Activated T-cell treated with anti-CD3 and anti-CD28 coated beads for 4 hours (primary cell): Measurements from ENCODE around the gene LIPG.
"Not testable (repeated sequence)": the region's sequence is repeated elsewhere in the genome, so short reads cannot be mapped to it uniquely, and the experiment has no call there.

Experiments used
- DNase-seq: peaks from one replicate; pipeline ENCODE4 v3.0.0-alpha.2; 2020

Gene LIPG

DNA sequence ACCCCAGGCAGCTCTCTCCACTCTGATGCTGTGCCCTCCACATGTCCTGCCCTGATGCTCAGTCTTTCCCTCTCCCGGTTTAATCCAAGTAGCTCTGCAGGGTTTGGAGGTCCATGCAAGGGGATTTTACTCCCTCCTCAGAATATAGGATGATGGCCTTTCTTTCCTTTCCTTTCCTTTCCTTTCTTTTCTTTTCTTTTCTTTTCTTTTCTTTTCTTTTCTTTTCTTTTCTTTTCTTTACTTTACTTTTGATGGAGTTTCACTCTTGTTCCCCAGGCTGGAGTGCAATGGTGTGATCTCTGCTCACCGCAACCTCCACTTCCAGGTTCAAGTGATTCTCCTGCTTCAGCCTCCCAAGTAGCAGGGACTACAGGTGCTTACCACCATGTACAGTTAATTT, 17.7 kb downstream of the LIPG start:
- not testable (repeated sequence) for DNase-seq

DNA sequence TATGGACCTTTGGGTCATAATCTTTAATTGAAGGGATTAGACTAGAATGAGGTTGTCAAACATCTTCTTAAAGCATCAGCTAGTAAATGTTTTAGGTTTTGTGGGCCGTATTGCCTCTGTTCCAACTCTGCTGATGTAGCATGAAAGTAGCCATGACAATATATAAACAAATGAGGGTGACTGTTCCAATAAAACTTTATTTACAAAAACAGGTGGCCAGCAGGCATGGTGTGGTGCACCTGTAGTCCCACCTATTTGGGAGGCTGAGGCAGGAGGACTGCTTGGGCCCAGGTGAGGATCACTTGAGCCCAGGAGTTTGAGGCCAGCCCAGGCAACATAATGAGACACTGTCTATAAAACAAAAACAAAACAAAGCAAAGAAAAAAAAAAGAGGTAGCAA, 18.4 kb downstream of the LIPG start:
- no peak for DNase-seq

GRCh38 chr18:49581371-49581770, 19.5 kb downstream of the LIPG start:
- DNase-seq = no peak

- DNase-seq = no peak
Measured at GRCh38 chr18:49582579-49582978, 20.7 kb downstream of the LIPG start.

- DNase-seq = no peak
Measured at GRCh38 chr18:49584394-49584793, 22.5 kb downstream of the LIPG start.

- not testable (repeated sequence) for DNase-seq
Measured at GRCh38 chr18:49584951-49585350, 23.1 kb downstream of the LIPG start.

DNA sequence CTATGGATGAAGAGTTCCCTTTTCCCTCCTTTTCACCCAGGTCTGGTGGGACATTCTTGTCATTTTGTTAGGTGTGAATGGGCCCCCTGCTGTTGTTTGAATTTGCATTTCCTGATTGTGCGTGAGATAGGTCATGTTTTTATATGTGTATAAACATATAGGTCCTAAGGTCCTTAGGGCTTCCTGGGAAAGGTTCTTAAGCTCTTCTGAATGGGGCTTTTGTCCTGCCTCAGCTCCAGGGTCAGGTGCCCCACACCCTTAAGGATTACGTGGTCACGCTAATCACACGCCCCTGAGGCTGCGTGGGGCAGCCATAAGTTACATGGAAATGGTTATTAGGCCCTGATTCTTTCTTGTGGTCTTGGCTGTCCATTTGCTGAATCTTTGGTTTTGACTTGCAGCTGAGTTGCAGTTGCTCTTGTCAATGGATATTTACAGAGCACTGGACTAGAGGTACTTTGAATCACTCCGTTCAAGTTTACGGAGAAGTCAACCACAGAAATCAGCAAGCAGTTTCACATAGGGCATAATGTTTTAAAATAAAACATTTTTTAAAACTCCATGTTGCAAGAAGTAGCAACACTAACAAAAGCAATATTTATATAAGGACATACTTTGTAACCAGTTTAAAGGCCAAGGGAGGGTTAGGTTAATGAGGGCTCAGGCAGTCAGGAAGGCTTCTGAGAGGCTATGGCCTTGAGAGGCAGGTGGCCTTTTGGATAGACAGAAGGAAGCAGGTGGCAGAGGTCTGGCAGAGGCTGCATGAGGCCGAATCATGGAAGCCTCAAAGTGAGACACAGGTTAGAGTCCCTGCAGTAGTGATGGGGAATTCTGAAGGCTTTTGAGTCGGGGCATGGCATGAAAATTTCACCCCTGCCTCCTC, 24.2 kb downstream of the LIPG start:
- no peak for DNase-seq

- DNase-seq = no peak
Measured at GRCh38 chr18:49588171-49588570, 26.3 kb downstream of the LIPG start.

GRCh38 chr18:49588971-49589370, 27.1 kb downstream of the LIPG start:
- no peak for DNase-seq

GRCh38 chr18:49590608-49591007, 28.8 kb downstream of the LIPG start:
- DNase-seq = no peak

- no peak for DNase-seq
Measured at GRCh38 chr18:49591271-49591670, 29.4 kb downstream of the LIPG start.

DNA sequence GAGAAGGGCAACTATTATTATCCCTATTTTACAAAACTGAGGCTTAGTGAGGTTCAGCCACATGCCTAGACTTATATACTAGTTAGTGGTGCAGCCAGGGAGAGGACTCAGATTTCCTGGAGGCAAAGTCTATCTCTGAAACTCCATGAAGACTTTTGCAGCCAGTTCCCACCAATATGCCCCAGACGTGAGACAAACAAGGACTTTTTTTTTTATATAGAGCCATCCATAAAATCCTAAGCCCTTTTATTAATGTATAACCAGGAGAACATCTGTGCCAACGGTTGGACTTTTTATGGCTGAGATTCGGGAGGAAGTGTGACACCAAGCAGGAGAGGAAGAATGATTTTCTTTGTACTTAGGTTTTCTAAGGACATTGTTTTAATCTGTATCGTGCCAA, 29.9 kb downstream of the LIPG start:
- no peak for DNase-seq

DNA sequence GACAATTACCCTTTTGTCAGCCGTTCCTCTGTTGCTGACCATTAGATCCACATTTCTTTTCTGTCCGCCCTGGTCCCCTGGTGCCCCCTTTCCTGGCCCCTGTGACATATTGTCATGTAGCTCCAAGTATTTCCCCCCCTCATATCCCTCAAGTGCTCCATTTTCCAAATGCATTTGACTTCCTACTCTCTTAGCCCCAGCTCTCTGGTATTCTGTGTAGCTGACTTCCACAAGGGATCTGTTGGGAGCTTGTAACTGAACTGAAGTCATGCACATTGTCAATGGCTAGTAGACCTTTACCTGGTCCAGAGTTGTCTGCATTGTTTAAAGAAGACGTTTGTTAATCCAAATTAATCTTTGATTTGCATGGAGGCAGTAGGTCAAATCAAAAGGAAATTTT, 34.8 kb downstream of the LIPG start:
- DNase-seq = no peak

DNA sequence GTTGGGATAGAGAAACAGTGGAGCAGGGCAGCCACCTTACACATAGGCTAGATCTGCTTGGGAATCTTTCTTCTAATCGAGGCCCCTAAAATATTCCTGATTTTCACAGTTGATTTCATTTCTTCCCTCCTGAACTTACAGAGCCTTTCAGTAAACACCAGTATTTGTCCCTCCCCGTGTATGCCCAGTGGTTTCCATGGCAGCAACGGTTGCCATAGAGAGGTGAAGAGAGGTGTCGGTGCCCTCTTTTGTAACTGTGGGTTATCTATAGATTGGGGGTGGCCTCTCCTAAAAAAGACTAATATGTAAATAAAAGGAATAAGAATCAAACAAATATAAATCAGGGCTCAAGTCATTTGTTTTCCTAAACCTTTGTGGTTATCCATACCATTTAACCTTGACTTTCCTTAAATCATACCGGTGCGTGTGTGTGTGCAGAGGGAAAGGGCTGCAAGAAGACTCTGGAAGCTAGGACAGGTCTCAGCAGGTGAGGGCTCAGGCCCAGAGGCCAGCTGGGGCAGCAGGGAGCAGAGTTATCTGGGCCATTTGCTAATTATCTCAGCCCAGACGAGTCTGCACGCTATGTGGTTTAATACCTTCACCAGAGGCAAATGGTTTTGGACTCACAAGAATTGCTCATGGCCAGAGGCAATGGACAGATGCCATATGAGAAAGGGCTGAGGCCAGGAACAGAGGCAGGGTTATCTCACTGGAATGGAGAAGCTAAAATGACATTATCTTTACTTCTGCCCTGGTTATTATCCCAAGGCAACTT, 35.5 kb downstream of the LIPG start:
- no peak for DNase-seq

DNA sequence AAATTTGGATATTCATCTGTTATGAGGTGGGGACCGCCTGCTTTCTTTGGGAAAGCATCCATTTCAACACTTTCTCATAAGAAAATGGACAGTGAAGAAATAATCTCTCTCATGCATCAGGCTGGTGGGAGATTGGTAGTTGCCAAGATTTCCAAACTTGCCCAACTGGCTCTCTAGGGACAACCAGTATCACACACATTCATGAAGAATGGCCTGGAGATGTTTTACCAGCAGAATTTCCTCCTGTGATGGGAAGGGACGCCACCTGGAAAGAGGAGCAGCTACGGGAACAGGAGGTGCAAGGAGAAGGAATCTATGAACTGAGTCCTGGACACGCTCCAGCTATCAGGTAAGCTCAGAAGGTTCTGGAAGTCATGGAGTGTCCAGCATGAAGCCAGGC, 39.4 kb downstream of the LIPG start:
- DNase-seq = no peak

DNA sequence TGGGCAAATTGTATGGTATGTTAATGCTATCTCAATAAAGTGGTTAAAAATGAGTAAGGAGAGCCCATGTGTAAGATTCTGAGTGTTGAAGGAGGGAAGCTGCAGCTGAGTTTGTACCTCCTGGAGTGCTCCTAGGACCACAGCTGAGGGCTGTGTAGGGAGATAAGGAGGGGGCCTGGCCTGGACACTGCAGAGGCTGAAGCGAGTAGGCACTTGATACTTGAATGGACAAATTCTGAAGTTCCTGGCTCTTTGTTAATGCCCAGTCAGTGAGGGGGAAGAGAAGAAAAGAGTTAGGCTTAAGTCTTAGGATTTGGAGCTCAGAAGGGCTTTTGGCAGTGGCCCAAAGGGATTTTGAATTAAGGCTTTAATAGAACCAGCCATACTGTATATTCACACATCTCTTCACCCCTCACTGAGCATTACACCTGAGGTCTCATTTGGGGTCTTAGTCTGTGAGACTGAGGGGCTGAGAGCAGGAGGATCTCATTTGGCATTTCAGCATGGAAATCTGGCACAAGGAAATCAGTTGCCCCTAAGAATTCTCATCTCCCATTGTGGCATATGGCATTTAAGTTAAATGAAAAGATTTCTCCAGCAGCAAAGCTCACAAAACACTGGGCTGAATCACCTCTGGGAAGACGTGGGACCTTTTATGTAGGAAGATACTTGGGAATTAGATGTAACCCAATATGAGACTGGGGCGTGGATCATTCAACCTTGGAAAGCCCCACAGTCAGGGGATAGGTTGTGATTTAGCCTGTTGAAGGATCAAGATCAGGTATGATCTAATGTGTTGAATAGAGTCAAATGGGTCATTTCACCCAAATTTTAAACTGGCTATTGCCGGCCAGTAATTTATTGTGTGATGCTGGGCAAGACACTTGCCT, 46.8 kb downstream of the LIPG start:
- DNase-seq = no peak

- no peak for DNase-seq
Measured at GRCh38 chr18:49609256-49610021, 47.6 kb downstream of the LIPG start.

GRCh38 chr18:49610022-49610445, 48.2 kb downstream of the LIPG start:
- DNase-seq = no peak

- DNase-seq = no peak
Measured at GRCh38 chr18:49611316-49611715, 49.5 kb downstream of the LIPG start.

GRCh38 chr18:49612515-49613033, 50.7 kb downstream of the LIPG start:
- DNase-seq = no peak

DNA sequence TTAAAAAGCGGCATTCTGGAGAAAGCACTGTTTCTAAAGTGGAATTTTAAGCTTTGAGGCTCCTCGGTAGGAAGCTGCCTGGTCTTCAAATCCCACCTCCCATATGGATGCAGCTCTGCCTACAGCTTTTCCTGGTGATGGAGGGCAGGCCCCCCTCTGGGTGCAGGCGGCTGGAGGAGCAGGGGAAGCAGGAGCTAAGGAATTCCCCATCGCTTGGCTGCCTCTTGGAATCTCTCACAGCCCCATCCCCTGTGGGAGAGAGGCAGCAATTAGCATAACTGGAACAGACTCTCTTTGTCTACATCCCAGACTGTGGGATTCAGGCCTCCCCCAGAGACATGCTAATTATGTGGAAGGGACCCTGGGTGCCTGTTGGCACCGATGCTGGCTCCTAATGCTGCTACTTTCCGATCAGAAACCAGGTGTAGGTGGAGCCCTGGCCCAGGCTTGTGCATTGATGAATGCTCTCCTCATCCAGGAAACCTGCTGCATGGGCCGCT, 51.3 kb downstream of the LIPG start:
- DNase-seq = no peak

DNA sequence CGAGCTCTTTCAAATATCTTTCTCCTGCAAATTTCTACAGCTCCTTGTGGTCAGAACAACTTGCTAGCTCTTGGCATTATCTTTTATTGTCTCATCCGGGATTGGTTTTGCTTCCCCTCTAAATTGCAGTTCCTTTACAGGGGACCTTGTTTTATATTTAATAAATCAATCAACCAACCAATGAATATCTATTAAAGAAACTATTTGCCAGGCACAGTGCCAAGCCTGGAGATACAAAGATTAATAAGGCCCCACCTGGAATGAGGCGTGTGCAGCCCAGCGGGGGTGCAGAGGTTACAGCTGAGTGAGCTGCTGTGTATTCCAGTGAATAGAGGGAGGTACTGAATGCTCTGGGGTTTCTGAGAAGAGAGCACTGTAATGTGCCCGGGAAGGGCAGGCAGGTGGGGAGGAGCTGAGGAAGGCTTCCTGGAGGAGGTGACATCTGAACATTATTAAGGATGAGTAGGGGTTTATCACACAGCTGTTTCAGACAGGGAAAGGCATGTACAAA, 51.8 kb downstream of the LIPG start:
- DNase-seq = no peak
